ENCODE data around the gene PNPLA6. TPM values are rescaled to one million over a fixed set of nuclear protein-coding genes. Genes with fewer than 3 reads are reported as not detected.

Gene PNPLA6
- total RNA-seq, 4 donors from 2014 or later, result 54.9 to 111 (median 75.2) TPM

DNA sequence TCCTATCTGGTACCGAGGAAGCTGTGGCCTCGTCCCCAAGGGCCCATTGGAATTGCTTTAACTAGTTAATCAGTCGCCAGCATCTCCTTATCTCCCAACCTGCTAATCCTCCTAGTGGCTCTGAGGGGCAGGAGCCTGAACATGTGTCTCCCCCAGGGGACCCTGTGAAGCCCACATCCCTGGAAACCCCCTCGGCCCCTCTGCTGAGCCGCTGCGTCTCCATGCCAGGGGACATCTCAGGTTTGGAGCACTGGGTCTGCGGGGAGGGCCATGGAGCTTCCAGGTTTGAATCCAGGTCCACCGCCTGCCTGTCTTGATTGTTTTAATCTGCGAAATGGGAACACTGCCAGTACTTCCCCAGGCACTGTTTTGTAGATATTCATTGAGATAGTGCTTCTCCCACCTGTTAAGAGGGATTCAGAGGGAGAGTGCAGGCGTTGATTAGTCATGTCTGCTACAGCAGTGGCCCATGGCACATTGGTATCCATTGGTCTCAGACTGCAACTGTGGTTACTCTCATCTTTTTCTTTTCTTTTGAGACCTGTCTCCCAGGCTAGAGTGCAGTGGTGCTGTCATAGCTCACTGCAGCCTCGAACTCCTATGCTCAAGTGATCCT is 6.4 kb downstream of the PNPLA6 start:
- TF ChIP-seq CTCF (IDR thresholded peaks at IDR 0.05) (no peak), EP300 (IDR thresholded peaks at IDR 0.05) (no peak), POLR2AphosphoS5 (IDR thresholded peaks at IDR 0.05) (no peak), POLR2A (IDR thresholded peaks at IDR 0.05) (no peak)
- H3K9me3 ChIP-seq, result no peaks in the 10 kb centered on the region
- WGBS, 2 donors (ENCODE audit: low coverage in 1 of 2), result 90 to 100% methylated on average over 2 to 3 of the region's 11 CpGs

DNA sequence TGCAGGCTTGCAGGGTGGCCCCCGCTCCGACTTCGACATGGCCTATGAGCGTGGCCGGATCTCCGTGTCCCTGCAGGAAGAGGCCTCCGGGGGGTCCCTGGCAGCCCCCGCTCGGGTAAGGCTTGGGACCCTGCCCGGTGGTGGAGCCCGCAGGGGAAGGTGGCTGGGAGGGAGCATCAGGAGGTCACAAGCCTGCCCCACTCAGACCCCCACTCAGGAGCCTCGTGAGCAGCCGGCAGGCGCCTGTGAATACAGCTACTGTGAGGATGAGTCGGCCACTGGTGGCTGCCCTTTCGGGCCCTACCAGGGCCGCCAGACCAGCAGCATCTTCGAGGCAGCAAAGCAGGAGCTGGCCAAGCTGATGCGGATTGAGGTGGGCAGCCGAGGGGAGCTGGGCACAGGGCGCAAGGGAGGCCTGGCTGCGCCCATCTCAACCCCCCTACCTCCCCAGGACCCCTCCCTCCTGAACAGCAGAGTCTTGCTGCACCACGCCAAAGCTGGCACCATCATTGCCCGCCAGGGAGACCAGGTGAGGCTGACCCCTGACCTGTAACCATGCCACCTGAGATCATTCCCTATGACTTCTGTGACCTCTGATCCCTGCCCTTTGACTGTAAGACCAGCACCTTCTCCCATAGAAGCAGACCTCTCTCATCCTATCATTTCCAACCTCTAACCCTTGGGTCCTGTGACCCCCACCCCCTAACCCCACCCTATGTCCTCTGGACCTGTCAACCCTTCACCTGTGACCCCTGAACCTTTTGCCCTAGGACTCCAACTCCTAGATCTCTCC is 7.2 kb downstream of the PNPLA6 start:
- Histone ChIP-seq H3K27me3 (no peaks in the 10 kb centered on the region), H3K4me3 (no peak overlapping the region), H3K9me3 (no peaks in the 10 kb centered on the region), H3K4me1 (no peaks in the 10 kb centered on the region), H3K27ac (peak overlapping the region in 1 of 4 donors; percentile 3), H3K36me3 (peaks cover 0 to 96% of the 10 kb centered on the region in 2 donors)
- WGBS, 2 donors (ENCODE audit: low coverage in 1 of 2), result 80% methylated on average over 1 of the region's 24 CpGs; no CpG with 5 or more reads in 1 of the 2 donors
- no peak for TF ChIP-seq POLR2AphosphoS5 (IDR thresholded peaks at IDR 0.05)
- no peak for ATAC-seq

More for the DNA sequence above, 6.4 kb downstream of the PNPLA6 start:
- Histone ChIP-seq H3K27me3 (no peaks in the 10 kb centered on the region), H3K4me1 (peaks cover 0 to 5% (median 0%) of the 10 kb centered on the region in 3 donors), H3K4me3 (no peak overlapping the region), H3K36me3 (peaks cover 0 to 99% of the 10 kb centered on the region in 2 donors), H3K27ac (no peak overlapping the region)
- ATAC-seq, result no peak

DNA sequence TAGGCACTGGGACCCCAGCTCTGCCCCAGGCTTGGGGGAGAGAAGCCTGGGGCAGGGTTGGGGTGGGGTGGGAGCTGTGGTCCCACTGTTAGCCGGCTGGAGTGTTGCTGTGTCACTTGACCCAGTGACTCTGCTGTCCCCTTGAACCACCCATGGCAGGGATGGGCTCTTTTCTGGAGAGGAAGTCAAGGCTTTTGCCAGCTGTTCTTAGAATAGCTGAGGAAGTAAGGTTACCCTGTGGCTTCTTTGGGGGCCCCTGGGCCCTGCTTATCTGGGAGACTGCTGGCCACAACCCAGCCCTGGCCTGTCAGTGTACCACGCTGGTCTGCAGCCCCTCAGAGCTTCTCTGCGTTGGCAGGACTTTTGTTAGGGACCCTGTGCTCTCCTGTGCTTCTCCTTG is 9.1 kb downstream of the PNPLA6 start:
- Histone ChIP-seq H3K27me3 (no peaks in the 10 kb centered on the region), H3K4me3 (no peak overlapping the region), H3K27ac (peak overlapping the region in 3 of 4 donors; percentile 19 to 39 (median 31)), H3K4me1 (no peaks in the 10 kb centered on the region), H3K36me3 (peaks cover 0 to 80% of the 10 kb centered on the region in 2 donors), H3K9me3 (no peaks in the 10 kb centered on the region)
- no peak for ATAC-seq
- no CpG with 5 or more reads among the region's 3 CpGs for WGBS, 2 donors (ENCODE audit: low coverage in 1 of 2)
- TF ChIP-seq POLR2A (IDR thresholded peaks at IDR 0.05) (no peak), POLR2AphosphoS5 (IDR thresholded peaks at IDR 0.05) (no peak), EP300 (IDR thresholded peaks at IDR 0.05) (no peak), CTCF (IDR thresholded peaks at IDR 0.05) (no peak)

GRCh38 chr19:7545300-7545699 is 9.8 kb downstream of the PNPLA6 start:
- Histone ChIP-seq H3K4me3 (no peak overlapping the region), H3K4me1 (no peaks in the 10 kb centered on the region), H3K27ac (no peak overlapping the region), H3K36me3 (peaks cover 0 to 80% of the 10 kb centered on the region in 2 donors), H3K9me3 (no peaks in the 10 kb centered on the region), H3K27me3 (no peaks in the 10 kb centered on the region)
- no peak for ATAC-seq
- 77 to 93% methylated on average over 3 to 5 of the region's 8 CpGs for WGBS, 2 donors (ENCODE audit: low coverage in 1 of 2)
- TF ChIP-seq POLR2AphosphoS5 (IDR thresholded peaks at IDR 0.05), result no peak
- no peak for TF ChIP-seq POLR2A (IDR thresholded peaks at IDR 0.05)
- TF ChIP-seq EP300 (IDR thresholded peaks at IDR 0.05), result no peak
- TF ChIP-seq CTCF (IDR thresholded peaks at IDR 0.05), result no peak

- Histone ChIP-seq H3K4me1 (peaks cover 0 to 3% (median 0%) of the 10 kb centered on the region in 3 donors), H3K27me3 (no peaks in the 10 kb centered on the region), H3K36me3 (peaks cover 0 to 80% of the 10 kb centered on the region in 2 donors), H3K27ac (no peak overlapping the region), H3K4me3 (no peak overlapping the region), H3K9me3 (no peaks in the 10 kb centered on the region)
- TF ChIP-seq POLR2A (IDR thresholded peaks at IDR 0.05) (no peak), CTCF (IDR thresholded peaks at IDR 0.05) (no peak), EP300 (IDR thresholded peaks at IDR 0.05) (no peak), POLR2AphosphoS5 (IDR thresholded peaks at IDR 0.05) (no peak)
- WGBS, 2 donors (ENCODE audit: low coverage in 1 of 2), result 60% methylated on average over 1 of the region's 1 CpG; no CpG with 5 or more reads in 1 of the 2 donors
- ATAC-seq, result no peak
Measured at GRCh38 chr19:7545904-7546303, 10.4 kb downstream of the PNPLA6 start.
